HG03064 (cell line): Measurements from ENCODE around the gene PLA2G4B.

Experiments used
- ATAC-seq: cut with Tn5 transposase; IDR thresholded peaks from one replicate; pipeline ENCODE4 v1.9.1; 2021; ENCODE audit warnings: low read depth; ENCODE audit not compliant: unreplicated experiment

PLA2G4B gene

DNA sequence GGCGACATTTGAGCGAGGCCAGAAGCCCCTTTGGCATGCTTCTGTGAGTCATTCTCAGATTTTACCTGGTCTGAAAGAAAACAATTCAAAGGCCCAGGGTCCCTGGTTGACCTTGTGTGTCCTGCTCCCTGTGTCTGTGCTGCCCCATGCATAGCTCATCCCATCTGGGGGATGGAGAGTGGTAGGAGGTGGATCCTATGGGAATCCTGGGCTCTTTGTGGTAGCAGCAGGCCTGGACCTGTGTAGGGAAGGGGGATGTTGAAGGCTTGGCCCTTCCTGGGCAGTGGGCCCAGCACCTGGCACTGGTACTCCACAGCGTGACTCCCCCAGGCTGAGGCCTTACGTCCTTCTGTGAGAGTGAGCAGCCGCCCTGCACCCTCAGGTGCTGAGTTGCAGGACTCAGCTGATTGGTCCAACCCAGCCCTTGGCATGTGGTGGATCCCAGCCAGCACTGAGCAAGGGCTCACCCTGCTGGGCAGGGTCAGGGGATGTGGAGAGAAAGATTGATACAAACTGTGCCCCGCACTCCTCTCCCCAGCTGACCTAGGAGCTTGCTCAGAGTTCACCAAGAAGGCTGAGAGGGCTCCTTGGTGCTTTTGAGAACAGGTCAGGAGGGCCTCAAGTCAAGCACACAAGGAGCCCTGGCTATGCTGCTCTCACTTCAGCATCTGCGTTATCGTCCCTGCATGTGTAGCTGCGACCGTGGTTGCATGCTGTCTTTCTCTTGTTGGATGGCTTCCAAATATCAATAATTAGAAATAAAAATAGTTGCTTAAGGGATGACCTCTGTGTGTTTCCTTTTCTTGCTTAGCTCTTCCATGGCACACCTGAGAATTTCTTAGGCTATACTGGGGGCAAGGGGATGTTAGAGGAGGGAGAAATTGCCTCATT is 32.1 kb upstream of the PLA2G4B start:
- no peak for ATAC-seq

DNA sequence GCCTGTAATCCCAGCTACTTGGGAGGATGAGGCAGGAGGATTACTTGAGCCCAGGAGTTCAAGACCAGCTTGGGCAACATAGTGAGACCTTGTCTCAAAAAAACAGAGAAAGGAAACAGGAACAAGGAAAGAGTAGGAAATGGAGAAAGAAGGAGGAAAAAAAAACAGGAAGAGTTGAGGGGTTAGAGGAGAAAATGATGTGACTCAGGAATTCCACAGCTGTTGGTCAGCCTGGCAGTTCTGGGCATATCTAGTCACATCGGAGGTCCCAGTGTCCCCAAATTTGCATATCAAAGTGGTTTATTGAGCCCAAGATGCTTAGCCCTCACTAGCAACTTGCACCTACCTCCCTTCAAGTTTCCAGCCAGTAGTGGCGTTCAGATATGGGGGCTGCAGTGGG is 29.5 kb upstream of the PLA2G4B start:
- no peak for ATAC-seq

DNA sequence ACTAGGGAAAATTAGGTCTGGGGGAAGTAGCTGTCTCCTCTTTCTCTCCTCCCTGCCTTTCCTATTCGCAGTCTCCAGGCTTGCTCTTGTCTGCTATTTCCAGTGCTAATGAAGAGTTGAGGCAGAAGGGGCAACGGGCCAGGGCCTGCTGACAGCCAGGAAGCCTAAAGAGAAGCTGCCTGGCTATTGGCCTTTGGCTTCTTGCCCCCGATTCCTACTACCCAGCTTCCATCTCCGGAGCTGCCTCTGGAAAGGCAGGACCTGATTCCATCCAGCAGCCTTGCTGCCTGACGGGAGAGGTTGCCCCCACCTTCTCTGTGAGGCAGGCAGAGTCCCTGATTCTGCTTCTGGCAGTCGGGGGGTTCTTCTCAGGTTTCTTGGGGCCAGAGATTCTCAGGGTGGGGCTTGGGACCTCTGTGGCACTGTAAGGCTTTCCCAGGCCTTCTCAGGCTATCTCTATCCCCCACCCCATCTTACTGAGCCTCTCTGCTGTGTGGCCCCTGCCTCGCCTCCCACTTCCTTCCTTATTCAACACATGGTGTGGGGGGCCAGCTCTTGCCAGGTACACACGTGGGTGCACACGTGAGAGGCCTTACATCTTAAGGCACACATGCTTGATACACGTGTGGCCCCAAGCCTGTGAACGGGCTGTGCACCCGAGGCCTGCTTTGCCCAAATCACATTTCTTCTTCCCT is 29.0 kb upstream of the PLA2G4B start:
- ATAC-seq: no peak

DNA sequence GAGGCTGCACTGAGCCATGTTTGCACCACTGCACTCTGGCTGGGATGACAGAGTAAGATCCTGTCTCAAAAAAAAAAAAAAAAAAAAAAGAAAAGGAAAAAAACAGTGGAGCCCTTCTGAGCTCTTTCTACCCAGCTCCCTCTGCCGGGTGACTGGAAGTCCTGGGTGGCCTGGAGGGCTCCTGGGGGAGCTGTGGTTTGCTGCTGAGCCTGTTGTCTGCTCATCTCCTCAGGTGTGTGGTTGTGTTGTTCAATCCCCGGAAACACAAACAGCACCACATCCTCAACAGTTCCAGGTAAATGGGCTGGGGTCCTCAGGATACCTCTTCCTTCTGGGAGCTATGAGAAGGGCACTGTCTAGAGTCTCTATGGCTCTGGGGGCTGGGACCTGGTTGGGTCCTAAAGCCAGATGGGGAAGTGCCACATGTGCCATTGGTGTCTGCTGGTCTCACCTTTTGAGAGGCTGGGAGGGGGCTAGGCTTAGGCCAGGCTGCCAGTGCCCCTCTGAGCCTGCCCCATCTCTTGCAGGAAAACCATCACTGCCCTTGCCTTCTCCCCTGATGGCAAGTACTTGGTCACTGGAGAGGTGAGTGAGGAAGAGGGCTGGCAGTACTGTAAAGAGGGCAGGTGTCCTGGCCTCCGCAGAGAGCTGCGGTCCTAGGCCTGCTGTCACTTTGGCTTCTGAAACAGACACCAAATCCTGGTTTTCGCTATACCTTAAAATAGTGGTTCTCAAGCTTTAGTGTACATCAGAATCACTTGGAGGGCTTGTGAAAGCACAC is 27.8 kb upstream of the PLA2G4B start:
- no peak for ATAC-seq

DNA sequence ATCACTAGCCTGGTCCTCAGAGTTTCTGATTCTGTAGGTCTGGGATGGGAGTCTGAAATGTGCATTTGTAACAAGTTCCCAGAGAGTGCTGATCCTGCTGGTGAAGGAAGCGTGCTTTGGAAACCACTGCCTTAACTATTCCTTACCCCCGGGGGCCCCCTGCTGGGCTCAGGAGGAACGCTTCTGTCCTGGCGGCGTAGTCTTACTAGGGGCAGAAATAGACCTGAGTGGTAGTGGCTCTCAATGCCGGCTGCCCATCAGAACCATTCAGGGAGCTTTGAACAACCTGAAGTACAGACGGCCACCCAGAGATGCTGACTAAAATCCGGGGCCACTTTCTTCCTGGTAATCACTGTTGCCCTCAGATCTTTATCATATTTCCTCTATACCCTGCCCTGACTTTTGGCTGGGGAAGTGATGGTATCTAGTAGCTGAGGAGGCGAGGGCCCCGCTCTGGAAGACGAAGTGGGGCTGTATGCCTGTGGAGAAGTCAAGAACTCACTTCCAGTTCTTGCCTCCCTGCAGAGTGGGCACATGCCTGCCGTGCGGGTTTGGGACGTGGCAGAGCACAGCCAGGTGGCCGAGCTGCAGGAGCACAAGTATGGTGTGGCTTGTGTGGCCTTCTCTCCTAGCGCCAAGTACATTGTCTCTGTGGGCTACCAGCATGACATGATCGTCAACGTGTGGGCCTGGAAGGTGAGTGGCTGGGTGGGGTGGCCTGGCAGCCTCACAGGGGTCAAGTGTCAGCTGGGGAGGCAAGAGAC is 27.0 kb upstream of the PLA2G4B start:
- ATAC-seq: no peak

DNA sequence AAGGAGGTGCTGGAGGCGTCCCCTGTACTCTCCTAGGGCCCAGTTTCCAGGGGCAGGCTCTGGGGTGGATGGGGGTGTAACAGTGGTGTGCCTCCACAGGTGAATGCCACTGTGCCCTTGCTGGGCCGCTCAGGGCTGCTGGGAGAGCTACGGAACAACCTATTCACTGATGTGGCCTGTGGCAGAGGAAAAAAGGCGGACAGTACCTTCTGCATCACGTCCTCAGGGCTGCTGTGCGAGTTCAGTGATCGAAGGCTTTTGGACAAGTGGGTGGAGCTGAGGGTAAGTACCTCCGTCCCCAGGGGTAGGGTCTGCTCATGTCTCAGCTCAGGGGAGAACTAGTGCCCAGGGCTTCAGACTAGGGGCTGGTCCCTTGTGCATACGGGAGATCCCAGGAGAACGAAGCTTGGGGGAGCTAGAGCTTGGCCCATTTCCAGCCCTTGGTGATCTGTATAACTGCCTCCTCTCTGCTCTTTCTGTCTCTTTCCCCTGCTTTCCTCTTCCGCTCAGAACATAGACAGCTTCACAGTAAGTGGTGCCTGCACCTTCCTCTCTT is 25.7 kb upstream of the PLA2G4B start:
- ATAC-seq: no peak

DNA sequence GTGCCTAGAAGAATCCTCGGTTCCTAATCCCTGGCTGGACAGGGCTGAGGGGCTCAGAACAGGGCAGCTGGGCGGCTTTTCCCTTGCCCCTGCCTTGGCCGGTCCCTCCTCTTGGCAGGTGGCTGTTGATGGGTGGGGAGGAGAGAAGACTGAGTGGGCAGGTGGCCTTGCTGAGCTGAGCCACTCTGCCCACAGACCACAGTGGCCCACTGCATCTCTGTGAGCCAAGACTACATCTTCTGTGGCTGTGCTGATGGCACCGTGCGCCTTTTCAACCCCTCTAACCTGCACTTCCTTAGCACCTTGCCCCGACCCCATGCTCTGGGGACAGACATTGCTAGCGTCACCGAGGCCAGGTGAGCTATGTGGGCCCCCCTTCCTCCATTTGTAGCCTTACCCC is 25.2 kb upstream of the PLA2G4B start:
- ATAC-seq: no peak

DNA sequence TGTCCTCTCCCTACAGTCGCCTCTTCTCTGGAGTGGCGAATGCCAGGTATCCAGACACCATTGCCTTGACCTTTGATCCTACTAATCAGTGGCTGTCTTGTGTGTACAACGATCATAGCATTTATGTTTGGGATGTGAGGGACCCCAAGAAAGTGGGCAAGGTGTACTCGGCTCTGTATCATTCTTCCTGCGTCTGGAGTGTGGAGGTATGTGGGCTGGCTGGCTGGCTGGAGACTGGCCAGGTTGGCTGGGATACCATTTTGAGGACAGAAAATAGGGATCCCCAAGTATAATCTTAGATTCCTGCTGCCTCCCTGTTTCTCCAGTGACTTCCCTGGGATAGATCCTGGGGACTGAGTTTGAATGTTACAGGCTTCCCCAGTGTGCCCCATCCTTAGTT is 24.1 kb upstream of the PLA2G4B start:
- no peak for ATAC-seq

DNA sequence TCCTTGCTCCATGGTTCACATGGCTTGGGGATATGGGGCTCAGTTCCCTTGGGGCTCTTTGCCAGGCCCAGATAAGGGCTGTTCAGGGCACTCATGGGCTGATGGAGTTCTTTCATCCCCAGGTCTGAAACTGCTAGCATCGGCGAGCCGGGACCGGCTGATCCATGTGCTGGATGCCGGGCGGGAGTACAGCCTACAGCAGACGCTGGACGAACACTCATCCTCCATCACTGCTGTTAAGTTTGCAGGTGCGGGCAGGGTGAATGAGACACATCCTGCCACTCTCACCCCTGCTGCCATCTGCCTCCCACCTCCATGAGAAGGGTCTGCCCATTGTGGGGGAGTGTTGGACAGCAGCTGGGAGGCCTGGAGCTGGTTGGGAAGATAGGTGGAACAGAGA is 21.9 kb upstream of the PLA2G4B start:
- no peak for ATAC-seq

DNA sequence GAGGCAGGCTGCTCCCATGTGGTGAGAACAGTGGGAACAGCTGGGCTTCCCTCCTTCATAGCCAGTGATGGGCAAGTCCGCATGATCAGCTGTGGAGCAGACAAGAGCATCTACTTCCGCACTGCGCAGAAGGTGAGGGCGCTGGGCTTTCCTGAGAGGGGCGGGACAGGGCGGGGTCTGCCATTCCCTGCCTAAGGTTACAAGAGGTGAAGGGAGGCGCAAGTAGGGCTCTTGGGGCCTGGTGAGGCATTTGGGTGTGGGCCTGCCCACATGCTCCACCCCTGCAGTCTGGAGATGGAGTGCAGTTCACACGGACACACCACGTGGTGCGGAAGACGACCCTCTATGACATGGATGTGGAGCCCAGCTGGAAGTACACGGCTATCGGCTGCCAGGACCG is 21.3 kb upstream of the PLA2G4B start:
- ATAC-seq: no peak

DNA sequence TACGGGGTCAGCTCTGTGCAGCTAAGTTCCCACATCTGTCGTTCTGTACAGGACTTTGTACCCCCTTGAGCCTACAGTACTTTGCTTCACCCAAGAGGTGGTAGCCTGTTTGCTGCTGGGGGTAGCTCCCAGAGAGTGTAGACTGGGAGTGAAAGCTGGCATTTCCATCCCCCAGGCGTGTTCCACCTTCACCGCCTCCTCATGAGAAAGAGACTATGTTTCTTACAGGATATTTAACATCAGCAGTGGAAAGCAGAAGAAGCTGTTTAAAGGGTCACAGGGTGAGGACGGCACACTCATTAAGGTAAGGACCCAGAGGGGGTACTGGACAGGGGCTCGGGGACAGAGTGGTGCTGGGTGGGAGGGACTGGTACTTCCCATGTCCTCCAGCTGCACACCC is 20.9 kb upstream of the PLA2G4B start:
- ATAC-seq: no peak

DNA sequence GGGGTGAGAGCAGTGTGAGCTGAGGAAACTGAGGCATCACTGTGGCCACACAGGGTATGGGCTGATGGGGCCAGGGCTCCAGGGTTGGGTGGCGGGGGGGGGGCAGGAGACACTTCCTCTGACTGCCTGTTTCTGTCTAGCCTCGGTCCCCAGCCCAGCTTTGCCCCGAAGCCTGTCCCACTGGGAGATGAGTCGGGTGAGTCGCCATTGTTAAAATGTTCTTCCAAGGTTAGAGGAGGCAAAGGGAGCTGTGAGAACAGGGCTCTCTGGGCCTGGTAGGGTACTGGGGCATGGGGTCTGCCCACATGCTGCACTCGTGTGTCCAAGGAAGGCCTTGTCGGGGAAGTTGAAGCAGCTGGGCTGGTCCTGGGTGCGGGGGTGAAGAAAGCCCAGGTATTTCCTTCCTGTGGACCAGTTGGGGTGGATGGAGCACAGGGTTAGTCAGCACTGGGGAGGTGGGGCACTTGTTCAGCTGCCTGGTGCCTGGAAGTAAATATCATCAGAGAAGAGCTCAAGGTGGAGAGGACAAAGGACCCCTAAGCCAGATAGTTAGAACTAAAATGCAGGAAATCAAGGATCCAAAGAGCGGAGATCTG is 19.1 kb upstream of the PLA2G4B start:
- ATAC-seq: no peak

DNA sequence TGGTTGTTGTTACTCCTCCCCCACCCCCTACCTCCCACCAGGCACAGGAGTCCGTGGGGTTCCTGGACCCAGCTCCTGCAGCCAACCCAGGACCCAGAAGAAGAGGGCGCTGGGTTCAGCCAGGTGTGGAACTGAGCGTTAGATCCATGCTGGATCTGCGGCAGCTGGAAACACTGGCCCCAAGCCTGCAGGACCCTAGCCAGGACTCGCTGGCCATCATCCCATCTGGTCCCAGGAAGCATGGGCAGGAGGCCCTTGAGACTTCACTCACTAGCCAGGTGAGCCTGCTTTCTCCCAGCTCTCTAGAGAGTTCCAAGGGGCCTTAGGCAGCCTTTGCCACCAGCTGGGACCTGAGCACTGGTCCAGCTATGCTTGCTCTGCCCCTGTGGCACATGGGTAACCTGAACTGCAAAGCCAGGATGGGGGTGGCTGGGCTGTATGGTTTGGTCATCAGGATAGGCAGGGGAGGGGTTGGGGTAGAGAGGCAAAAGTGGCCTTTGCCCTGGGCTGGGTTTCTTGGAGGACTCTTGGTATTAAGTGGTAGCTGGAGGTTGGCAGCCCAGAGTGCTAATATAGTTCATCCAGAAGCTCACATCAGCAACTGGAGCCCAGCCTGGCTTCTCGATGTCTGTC is 17.7 kb upstream of the PLA2G4B start:
- no peak for ATAC-seq

DNA sequence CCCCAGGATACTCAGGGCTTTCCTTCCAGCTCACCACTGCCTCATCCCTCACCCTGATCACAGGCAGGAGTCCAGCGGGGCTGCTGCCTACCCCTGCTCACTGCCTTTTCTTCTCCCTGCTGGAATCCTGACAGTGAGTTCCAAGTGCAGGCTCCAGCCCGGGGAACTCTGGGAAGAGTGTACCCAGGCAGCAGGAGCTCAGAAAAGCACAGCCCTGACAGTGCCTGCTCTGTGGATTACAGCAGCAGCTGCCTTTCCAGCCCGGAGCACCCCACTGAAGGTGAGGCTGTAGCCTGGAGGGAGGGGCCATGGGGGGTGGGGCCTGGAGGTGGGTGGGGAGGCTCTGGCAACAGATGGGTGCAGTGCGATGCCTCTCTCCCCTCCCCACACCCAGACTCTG is 16.8 kb upstream of the PLA2G4B start:
- ATAC-seq: no peak

DNA sequence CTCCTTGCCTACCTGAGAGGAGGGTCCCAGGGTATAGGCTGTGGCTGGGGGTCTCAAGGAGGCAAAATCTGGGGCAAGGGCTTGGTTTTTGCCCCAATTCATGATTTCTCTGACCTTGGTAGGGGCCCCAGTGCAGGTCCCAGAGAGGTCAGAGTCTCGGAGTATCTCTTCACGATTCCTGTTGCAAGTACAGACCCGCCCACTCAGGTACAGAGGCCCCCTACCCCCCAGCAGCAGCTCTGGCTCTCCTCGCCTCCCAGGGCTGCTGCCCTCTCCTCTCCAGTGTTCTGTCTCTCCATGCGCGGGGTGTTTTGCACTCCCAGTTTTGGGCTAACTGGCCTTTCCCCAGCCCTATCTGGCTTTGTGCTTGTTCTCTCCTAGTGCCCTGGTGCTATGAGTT is 16.2 kb upstream of the PLA2G4B start:
- no peak for ATAC-seq

DNA sequence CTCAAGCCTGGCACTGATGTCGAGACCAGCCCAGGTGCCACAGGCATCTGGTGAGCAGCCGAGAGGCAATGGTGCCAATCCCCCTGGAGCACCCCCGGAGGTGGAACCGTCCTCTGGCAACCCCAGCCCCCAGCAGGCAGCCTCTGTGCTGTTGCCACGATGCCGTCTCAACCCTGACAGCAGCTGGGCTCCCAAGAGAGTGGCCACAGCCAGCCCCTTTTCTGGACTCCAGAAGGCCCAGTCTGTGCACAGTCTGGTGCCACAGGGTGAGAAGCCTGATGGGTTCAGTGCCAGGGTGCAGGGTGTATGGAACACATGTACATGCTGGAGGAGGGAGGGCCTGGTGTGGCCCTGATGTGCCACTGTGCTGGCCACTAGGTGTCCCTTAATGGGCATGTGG is 15.7 kb upstream of the PLA2G4B start:
- ATAC-seq: no peak

DNA sequence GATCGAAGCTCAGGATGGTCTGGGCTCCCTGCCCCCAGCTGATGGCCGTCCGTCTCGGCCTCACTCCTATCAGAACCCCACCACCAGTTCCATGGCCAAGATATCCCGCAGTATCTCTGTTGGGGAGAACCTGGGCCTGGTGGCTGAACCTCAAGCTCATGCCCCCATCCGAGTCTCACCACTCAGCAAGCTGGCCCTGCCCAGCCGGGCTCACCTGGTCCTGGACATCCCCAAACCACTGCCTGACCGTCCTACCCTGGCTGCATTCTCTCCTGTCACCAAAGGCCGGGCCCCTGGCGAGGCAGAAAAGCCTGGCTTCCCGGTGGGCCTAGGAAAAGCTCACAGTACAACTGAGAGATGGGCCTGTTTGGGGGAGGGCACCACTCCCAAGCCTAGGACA is 15.1 kb upstream of the PLA2G4B start:
- no peak for ATAC-seq

DNA sequence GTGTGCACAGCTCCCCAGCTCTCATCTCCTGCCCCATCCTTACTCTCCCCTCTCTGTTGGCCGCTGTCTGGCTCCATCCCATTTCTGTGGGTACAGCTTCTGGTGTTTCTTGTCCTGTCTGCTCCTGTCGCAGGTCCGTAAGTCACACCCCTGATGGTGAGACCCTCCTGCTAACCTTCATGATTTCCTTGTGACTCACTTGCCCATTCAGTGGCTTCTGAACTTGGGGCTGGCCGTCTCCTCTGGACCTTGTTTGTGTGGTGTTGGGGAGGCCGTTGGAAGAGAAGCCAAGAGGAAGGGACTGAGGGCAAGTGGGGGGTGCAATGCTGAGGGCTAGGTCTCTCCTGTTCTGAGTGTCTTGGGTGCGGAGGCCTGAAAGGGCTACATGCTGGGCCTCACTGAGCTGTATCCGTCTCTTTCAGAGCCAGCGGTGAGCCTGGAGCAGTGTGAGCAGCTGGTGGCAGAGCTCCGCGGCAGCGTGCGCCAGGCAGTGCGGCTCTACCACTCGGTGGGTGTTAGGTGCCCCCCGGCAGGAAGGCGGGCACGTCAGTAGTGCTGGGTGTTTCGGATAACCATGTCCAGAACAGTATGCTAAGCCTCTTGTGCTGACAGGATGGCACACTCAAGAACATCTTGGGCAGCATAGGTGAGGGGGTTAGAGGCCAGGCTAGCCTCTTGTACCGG is 14.4 kb upstream of the PLA2G4B start:
- ATAC-seq: no peak

DNA sequence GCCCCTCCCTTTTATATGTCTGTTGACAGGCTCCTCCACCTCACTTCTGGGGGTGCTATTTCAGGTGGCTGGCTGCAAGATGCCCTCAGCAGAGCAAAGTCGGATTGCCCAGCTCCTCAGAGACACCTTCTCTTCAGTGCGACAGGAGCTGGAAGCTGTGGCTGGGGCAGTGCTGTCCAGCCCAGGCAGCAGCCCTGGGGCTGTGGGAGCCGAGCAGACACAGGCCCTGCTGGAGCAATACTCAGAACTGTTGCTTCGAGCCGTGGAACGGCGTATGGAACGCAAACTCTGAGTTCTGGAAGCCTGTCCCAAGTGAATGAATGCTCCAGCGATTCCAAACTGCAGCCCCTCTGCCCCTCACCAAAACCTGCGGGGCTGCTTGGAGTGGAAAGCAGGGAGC is 13.5 kb upstream of the PLA2G4B start:
- no peak for ATAC-seq
